ENCODE data around the gene ADAM19. TPM values are rescaled to one million over a fixed set of nuclear protein-coding genes. Genes with fewer than 3 reads are reported as not detected.
A peak's percentile ranks its signal among the peaks of the same experiment; 100 is the strongest.

The ADAM19 gene, protein sequence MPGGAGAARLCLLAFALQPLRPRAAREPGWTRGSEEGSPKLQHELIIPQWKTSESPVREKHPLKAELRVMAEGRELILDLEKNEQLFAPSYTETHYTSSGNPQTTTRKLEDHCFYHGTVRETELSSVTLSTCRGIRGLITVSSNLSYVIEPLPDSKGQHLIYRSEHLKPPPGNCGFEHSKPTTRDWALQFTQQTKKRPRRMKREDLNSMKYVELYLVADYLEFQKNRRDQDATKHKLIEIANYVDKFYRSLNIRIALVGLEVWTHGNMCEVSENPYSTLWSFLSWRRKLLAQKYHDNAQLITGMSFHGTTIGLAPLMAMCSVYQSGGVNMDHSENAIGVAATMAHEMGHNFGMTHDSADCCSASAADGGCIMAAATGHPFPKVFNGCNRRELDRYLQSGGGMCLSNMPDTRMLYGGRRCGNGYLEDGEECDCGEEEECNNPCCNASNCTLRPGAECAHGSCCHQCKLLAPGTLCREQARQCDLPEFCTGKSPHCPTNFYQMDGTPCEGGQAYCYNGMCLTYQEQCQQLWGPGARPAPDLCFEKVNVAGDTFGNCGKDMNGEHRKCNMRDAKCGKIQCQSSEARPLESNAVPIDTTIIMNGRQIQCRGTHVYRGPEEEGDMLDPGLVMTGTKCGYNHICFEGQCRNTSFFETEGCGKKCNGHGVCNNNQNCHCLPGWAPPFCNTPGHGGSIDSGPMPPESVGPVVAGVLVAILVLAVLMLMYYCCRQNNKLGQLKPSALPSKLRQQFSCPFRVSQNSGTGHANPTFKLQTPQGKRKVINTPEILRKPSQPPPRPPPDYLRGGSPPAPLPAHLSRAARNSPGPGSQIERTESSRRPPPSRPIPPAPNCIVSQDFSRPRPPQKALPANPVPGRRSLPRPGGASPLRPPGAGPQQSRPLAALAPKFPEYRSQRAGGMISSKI
- total RNA-seq, result 100 to 1,000 TPM in 1 of 2 donors, 10 to 100 TPM in 1; 71.2 to 145 TPM

DNA sequence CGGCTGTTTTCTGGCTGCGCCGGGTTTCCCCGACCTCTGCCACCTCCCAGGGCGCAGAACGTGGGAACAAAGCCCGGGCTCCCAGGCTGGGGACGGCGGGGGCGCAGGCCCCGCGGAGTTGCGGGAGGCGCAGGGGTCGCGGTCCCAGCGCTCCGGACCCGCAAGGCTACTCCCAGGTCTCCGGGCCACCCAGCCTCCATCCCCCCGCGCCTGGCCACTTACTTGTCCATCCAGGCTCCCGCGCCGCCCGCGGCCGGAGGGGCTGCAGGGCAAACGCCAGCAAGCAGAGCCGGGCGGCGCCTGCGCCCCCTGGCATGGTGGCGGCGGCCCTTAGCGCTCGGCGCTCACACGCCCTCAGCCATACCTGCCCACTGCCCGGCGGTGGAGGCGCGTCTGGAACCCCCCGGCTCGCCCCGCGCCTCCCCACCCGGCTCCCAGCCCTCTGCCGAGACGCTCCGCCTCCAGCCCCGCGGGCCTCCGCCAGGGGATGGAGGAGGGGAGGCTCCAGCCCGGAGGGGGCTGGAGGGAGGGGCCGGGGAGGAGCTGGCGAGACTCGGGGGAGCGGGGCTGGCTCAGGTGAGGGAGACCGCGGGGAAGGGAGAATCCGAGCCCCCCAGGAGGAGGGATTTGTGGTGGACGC, at the start of gene ADAM19:
TSS of gene ADAM19 (minus strand) at position 395 of the 640 bp plus-strand sequence. CDS start at position 316, 79 bp downstream.
- Mint-ChIP-seq H3K36me3 (ENCODE audit: low read depth) (peaks cover 43% of the 10 kb centered on the region), H3K27ac (peak within 1 kb of the TSS; percentile 94), H3K9me3 (no peaks in the 10 kb centered on the region), H3K4me3 (peak within 1 kb of the TSS; percentile 80), H3K27me3 (no peaks in the 10 kb centered on the region), H3K4me1 (peaks cover 35% of the 10 kb centered on the region)
- ATAC-seq (replicated peaks), result peak; percentile 61

DNA sequence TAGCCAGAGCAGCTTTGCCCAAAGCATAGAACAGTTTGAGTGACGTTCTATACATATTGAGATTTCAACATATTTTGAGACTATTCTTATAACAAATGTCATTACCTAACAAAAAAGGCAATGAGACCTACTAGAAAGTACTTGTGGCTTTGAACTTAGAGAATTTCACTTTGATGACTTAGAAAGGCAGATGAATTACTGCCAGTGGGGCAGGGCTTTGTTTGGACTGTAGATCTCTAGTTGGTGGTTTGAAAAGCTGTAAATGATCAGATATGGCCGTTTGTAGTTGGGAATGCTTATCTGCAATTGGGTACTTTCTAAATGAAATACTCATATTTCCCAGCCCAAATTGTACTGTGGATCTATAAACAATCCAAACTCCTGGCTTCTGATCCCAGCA, 48.6 kb upstream of the ADAM19 start:
- no peak for ATAC-seq (replicated peaks)
- Mint-ChIP-seq H3K36me3 (ENCODE audit: low read depth) (no peaks in the 10 kb centered on the region), H3K27ac (no peak overlapping the region), H3K4me3 (no peak overlapping the region), H3K27me3 (no peaks in the 10 kb centered on the region), H3K9me3 (no peaks in the 10 kb centered on the region), H3K4me1 (no peaks in the 10 kb centered on the region)

DNA sequence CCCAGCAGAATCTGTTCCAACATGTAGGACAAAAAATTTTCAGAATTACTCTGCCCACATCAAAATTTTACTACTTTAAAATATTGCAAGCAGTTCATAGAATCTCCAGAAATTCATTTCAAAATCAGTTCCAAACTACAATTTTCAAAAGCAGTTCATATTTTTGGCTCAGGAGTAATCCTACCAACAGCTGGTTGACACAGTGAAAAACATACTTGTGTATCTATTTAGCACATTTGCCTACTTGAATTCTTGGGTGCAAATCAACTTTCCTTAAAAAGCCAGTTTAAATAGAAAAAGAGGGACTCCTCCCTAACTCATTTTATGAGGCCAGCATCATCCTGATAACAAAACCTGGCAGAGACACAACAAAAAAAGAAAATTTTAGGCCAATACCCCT, 45.2 kb upstream of the ADAM19 start:
- Mint-ChIP-seq H3K36me3 (ENCODE audit: low read depth) (no peaks in the 10 kb centered on the region), H3K27me3 (no peaks in the 10 kb centered on the region), H3K4me1 (no peaks in the 10 kb centered on the region), H3K9me3 (no peaks in the 10 kb centered on the region), H3K4me3 (no peak overlapping the region), H3K27ac (no peak overlapping the region)
- ATAC-seq (replicated peaks), result no peak

DNA sequence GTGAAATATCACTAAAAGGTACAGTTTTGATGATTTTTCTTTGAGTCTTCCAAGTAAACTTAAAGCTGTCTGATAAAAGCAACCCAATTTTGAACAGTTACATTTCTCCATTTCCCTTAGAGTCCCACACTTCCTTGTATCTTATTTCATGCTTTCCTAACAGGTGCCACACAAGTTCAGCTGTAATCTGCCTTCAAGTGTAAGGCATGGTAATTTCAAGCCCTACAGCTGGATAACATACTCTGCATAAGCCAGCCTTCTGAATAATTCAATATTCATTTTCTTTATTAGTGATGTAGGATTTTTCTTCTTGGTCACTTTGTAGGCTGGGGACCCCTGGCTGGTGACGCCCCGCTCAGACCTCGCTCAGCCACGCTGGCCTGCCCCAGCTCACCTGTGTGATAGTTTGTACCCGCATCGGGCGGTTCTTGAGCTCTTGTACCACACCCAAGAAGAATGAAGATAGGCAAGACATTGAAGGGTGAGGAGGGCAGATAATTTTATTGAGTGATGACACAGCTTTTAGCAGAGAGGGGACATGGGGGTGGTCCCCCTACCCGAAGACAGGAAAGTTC, 42.7 kb upstream of the ADAM19 start:
- no peaks in the 10 kb centered on the region for H3K27me3 Mint-ChIP-seq
- peaks cover 13% of the 10 kb centered on the region for H3K4me1 Mint-ChIP-seq
- no peaks in the 10 kb centered on the region for H3K9me3 Mint-ChIP-seq
- H3K36me3 Mint-ChIP-seq (ENCODE audit: low read depth), result no peaks in the 10 kb centered on the region
- H3K4me3 Mint-ChIP-seq, result no peak overlapping the region
- ATAC-seq (replicated peaks), result no peak
- no peak overlapping the region for H3K27ac Mint-ChIP-seq

DNA sequence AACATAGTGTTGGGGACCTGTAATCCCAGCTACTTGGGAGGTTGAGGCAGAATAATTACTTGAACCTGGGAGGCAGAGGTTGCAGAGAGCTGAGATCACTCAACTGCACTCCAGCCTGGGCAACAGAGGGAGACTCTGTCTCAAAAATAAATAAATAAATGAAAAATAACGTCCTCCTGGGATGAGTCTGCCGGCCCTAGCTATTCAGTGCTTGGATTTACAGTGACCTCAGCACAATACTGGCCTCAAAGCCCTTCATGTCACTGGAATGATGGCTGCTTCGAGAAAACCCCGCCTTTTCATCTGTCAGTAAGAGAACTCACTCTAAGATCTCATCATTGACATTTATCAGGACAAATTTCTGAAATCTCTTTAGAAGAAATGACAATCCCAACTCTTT, 41.2 kb upstream of the ADAM19 start:
- Mint-ChIP-seq H3K4me3 (no peak overlapping the region), H3K27ac (no peak overlapping the region), H3K9me3 (no peaks in the 10 kb centered on the region)

DNA sequence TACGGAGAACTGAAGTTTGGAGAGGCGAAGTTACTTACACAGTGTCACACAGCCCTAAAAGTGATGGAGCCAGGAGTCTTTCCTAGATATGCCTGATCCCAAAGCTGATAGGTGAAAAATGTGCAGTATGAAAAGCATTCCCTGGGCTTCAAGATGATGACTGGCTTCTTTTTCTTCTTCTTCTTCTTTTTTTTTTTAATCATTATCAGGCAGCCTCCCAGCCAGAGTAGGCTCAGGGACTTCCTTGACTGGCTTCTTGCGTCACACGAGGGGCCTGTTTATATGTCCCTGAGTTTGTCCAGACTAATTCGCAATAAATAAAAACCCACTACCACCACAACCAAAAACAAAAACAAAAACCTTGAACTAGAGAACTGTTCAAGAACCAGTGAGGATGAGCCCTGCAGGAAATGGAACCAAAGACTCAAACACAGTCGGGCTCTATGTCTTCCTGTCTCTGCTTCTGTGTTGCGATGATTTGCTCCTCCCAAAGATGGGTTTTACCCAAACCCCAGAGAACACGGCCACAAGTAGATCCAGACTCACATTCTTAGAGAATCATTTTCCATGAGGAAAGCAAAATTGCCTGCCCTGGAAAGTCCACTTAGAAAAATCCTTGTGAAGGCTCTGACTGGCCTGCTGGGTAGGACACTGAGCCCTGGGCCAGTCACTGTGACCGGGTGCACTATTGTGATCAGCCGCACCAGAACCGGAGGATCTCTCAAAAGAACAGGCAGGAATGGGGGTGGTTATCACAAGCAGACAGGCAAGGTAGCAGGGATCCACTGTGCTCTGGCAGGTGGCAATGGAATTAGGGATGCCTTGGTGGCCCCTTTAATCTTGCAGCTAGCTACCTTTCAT, 38.0 kb upstream of the ADAM19 start:
- H3K36me3 Mint-ChIP-seq (ENCODE audit: low read depth), result no peaks in the 10 kb centered on the region
- H3K27me3 Mint-ChIP-seq, result no peaks in the 10 kb centered on the region
- peak overlapping the region; percentile 92 for H3K27ac Mint-ChIP-seq
- H3K4me1 Mint-ChIP-seq, result peaks cover 45% of the 10 kb centered on the region
- H3K9me3 Mint-ChIP-seq, result no peaks in the 10 kb centered on the region
- H3K4me3 Mint-ChIP-seq, result peak overlapping the region; percentile 86
- ATAC-seq (replicated peaks), result peak; percentile 38

More for the DNA sequence above, 41.2 kb upstream of the ADAM19 start:
- H3K4me1 Mint-ChIP-seq, result peaks cover 25% of the 10 kb centered on the region
- H3K36me3 Mint-ChIP-seq (ENCODE audit: low read depth), result no peaks in the 10 kb centered on the region
- ATAC-seq (replicated peaks), result no peak
- no peaks in the 10 kb centered on the region for H3K27me3 Mint-ChIP-seq

DNA sequence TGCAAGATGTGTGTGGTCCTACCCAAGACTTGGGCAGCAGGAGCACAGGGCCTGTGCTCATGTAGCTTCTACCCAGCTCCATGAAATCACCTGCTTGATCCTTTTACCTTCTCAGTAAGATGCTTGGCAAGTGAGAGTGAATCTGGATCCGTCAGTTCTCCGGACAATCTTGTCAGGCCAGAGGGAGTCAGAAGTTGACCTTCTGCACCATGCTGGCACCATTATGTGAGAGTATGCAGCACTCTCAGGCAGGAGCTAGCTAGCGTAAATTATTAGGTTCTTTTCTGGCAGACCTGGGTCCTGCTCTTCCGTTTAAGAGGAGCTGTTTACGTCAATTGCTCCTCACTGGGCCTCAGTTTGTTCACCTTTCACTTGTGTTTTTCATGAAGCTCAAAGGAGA, 37.0 kb upstream of the ADAM19 start:
- Mint-ChIP-seq H3K4me1 (peaks cover 51% of the 10 kb centered on the region), H3K27ac (peak overlapping the region; percentile 92), H3K36me3 (ENCODE audit: low read depth) (no peaks in the 10 kb centered on the region), H3K4me3 (peak overlapping the region; percentile 86), H3K9me3 (no peaks in the 10 kb centered on the region), H3K27me3 (no peaks in the 10 kb centered on the region)
- no peak for ATAC-seq (replicated peaks)

DNA sequence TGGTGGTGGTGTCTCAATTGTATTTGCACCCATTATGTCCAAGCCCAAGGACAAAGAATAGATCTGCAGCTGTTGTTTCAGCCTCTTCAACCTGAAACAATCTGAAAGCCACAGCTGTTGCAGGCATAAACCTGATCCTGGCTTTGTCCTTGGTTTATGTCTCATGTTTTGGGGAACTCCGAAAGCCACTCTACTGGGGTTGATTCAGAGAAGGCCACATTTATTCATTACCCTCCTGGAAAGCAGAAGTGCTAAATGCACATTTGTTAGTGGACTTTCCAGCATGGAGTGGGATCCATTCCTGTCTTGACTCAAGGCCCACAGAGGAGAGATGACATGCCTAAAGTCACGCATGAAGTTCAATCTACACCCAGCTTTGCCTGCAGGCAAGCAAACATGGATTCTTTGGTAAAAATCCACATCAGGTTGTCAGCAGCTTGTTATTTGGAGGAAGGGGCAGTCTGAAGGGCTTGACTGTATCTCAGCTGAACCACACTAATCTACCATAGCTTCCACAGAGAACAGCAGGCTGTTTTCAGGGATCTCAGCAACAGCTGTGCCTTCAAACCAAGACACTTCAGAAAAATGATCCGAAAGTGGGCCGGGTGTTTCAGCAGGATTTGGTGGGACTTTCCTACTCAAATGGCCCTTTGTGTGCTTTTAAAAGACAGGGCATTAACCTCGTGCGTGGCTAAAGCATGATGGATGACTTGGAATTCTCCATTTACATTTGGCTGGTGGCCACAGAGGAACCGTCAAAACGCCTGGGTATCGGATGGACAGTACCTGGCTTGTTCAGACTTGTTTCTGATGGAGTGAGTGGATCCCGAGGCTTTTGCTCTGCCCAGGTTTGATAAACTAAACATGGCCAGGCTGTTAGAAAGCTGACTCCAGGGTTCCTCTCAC, 36.2 kb upstream of the ADAM19 start:
- Mint-ChIP-seq H3K36me3 (ENCODE audit: low read depth) (no peaks in the 10 kb centered on the region), H3K4me1 (peaks cover 55% of the 10 kb centered on the region), H3K4me3 (peak overlapping the region; percentile 86), H3K9me3 (no peaks in the 10 kb centered on the region), H3K27me3 (no peaks in the 10 kb centered on the region), H3K27ac (peak overlapping the region; percentile 92)
- peak; percentile 49 for ATAC-seq (replicated peaks)

DNA sequence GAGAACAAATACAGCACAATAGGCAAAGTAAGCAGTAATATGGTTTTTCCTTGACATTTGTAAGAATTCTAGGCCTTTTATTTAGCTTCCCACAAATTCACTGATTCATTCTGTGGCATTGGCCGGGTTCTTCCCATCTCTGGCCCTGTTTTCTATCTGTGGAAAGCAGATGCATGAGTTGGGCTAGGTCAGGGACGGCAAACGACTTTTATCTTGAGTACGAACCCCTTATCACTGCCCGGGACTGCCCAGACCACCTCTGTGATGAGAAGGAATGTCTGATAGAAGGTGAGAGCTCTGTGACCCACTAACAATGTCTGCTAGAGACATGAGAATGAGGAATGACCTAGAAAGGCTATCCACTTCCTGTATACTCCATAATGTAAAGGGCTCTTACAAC, 35.4 kb upstream of the ADAM19 start:
- Mint-ChIP-seq H3K4me1 (peaks cover 58% of the 10 kb centered on the region), H3K36me3 (ENCODE audit: low read depth) (no peaks in the 10 kb centered on the region), H3K9me3 (no peaks in the 10 kb centered on the region), H3K27ac (peak overlapping the region; percentile 51), H3K4me3 (peak overlapping the region; percentile 35), H3K27me3 (no peaks in the 10 kb centered on the region)
- ATAC-seq (replicated peaks), result no peak

DNA sequence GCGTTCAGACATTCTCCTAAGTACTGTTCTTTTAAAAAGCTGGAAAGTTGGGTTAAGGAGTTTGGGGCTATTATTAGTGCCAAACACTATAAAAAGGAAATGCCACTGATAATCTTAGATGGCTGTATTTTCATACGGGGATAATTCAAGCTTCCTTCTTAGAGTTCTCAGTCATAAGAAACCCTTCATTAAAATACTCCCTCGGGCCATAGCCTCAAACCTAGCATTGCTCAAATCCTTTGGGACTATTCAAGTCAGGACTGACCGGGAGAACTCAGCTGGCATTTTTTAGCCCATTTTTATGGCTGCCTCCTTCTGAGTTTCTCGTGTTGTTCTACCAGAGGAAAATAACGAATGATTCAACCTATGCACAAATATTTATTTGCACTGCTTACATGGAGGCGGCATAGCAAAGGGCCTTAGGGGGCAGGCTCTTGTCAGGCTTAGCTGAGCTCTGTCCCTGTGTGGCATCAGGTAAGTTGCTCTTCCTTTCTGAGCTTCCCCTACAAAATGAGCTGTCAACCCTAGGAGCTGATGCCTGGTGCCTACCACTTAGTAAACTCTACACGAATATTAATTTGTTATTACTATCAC, 33.5 kb upstream of the ADAM19 start:
- no peak overlapping the region for H3K27ac Mint-ChIP-seq
- H3K4me3 Mint-ChIP-seq, result no peak overlapping the region

DNA sequence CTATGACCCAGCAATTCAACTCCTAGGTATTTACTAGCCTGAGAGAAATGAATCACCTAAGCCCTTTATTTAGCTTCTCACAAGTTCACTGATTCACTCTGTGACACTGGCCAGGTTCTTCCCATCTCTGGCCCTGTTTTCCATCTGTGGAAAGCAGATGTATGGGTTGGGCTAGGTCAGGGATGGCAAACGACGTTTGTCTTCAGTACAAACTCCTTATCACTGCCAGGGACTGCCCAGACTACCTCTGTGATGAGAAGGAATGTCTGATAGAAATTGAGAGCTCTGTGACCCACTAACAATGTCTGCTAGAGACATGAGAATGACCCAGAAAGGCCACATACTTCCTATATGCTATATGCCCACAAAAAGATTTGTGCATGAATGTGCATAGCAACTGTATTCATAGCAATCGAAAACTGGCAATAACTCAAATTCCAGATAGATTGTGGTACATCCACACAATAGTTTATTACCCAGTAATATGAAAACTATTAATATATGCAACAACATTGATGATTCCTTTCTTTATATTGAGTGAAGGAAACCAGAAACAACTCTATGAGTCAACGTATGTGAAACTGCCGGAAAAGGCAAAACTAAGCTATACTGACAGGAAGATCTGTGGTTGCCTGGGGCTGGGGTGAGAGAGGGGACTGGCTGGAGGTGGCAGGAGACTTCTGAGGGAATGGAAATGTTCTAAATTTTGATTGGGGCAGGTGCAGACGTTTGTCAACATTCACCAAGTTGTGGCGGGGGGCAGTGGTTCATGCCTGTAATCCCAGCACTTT, 32.0 kb upstream of the ADAM19 start:
- H3K36me3 Mint-ChIP-seq (ENCODE audit: low read depth), result no peaks in the 10 kb centered on the region
- no peaks in the 10 kb centered on the region for H3K9me3 Mint-ChIP-seq
- peak overlapping the region; percentile 57 for H3K4me3 Mint-ChIP-seq
- peaks cover 58% of the 10 kb centered on the region for H3K4me1 Mint-ChIP-seq
- peak overlapping the region; percentile 80 for H3K27ac Mint-ChIP-seq
- ATAC-seq (replicated peaks), result peak; percentile 70
- H3K27me3 Mint-ChIP-seq, result no peaks in the 10 kb centered on the region

More for the DNA sequence above, 33.5 kb upstream of the ADAM19 start:
- Mint-ChIP-seq H3K9me3 (no peaks in the 10 kb centered on the region), H3K4me1 (peaks cover 61% of the 10 kb centered on the region), H3K36me3 (ENCODE audit: low read depth) (no peaks in the 10 kb centered on the region), H3K27me3 (no peaks in the 10 kb centered on the region)
- no peak for ATAC-seq (replicated peaks)

DNA sequence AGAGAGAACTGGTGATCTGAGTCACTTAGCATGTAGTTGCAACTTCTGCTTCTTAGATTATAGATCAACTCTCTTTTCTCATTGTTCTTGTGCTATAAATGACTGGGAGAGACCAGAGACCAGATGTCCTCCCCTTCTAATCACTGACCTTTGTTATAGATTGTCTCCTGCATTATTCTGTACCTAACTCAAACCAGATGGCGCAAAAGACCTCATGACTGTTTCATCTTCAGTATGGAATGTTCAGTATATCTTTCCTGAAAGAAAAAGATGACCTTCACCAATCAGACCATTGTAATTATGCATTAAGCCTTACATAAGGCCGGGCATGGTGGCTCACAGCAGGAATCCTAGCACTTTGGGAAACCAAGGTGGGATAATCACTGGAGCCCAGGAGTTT, 30.5 kb upstream of the ADAM19 start:
- Mint-ChIP-seq H3K4me3 (peak overlapping the region; percentile 30), H3K4me1 (peaks cover 50% of the 10 kb centered on the region), H3K9me3 (no peaks in the 10 kb centered on the region), H3K36me3 (ENCODE audit: low read depth) (no peaks in the 10 kb centered on the region), H3K27me3 (no peaks in the 10 kb centered on the region), H3K27ac (peak overlapping the region; percentile 34)
- ATAC-seq (replicated peaks), result no peak
